ENCODE measurements around the gene COL4A4.

Gene COL4A4

DNA sequence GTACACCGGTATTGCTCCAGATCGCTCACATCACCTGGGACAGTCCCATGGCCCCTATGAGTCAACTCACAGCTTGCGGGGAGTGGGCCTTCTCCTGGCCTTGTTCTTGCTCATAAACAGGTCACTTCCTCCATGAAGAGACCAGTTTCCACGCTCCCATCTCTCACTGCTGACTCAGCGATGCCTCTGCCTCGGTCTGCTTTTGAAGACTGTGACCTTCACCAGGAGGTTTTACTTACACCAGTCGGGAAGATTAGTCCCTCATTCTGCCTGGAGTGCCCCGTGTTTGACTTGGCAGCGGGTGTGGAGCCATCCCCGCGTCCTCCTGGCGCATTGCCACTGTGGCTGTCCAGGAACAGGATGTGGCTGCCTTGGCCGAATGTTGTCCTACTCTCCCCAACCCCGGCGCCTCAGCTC lies 168.4 kb downstream of the COL4A4 start:
- Histone ChIP-seq H3K9me3 (peaks cover 15% of the 10 kb centered on the region; the same call in 1 of the 2 replicates), H3K9ac (no peak overlapping the region; the same call in 1 of the 2 replicates), H4K20me1 (no peaks in the 10 kb centered on the region), H3K4me3 (no peak overlapping the region; the same call in 1 of the 2 replicates), H3K27ac (peak overlapping the region; percentile 53; the same call in 1 of the 2 replicates), H3K4me1 (peaks cover 27% of the 10 kb centered on the region), H3K27me3 (no peaks in the 10 kb centered on the region), H3K36me3 (peaks cover 28% of the 10 kb centered on the region), H3K4me2 (peak overlapping the region; percentile 76)
- no peak for TF ChIP-seq Cebpa-rat (IDR thresholded peaks at IDR 0.05)

DNA sequence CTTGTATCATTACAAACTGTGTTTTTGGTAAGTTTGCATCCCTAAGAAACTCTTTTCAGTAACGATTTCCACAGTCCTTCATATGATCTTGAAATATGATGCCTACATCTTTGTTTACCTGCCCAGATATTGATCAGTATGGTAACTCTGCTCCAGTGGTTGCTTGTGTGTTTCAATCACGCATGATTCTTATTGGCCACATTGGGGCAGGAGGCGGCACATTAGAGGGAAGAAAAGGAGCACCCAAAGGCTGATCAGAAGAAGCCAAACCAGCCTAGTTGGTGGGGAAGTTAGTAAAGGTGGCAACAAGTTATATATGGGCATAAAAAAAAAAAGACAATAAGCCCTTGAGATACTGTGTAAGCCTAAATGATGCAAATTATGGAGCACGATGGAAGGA lies 169.2 kb downstream of the COL4A4 start:
- H3K4me1 ChIP-seq, result peaks cover 27% of the 10 kb centered on the region
- peak overlapping the region; percentile 19; the same call in 1 of the 2 replicates for H3K27ac ChIP-seq
- H4K20me1 ChIP-seq, result no peaks in the 10 kb centered on the region
- H3K4me2 ChIP-seq, result peak overlapping the region; percentile 76
- peaks cover 28% of the 10 kb centered on the region for H3K36me3 ChIP-seq
- TF ChIP-seq Cebpa-rat (IDR thresholded peaks at IDR 0.05), result no peak
- no peaks in the 10 kb centered on the region for H3K27me3 ChIP-seq
- H3K4me3 ChIP-seq, result no peak overlapping the region
- peaks cover 13% of the 10 kb centered on the region; the same call in 1 of the 2 replicates for H3K9me3 ChIP-seq
- no peak overlapping the region for H3K9ac ChIP-seq

DNA sequence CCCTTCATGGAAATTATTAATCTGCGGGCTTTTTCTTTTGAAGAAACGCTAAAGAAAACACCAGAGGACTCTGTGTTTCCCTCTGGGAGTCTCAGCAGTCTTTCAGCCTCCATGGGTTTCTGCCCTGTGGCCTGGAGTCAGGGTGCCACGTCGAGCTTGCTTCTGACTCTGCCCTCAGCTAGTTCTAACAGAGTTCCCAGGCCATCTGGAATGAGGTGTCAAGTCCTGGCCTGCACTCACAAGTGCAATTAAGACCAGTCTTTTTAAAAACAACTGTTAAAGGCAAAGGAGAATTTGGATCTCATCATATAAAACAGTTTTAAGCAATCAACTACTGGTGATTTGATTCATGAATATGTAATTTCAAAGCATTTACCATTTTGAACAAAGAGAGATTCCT lies 170.8 kb downstream of the COL4A4 start:
- Histone ChIP-seq H3K27me3 (no peaks in the 10 kb centered on the region), H3K27ac (no peak overlapping the region), H3K4me2 (no peak overlapping the region), H3K9ac (no peak overlapping the region), H3K36me3 (peaks cover 21% of the 10 kb centered on the region), H3K4me1 (peaks cover 27% of the 10 kb centered on the region), H3K4me3 (no peak overlapping the region), H3K9me3 (peaks cover 9% of the 10 kb centered on the region; the same call in 1 of the 2 replicates), H4K20me1 (no peaks in the 10 kb centered on the region)
- TF ChIP-seq Cebpa-rat (IDR thresholded peaks at IDR 0.05), result no peak

DNA sequence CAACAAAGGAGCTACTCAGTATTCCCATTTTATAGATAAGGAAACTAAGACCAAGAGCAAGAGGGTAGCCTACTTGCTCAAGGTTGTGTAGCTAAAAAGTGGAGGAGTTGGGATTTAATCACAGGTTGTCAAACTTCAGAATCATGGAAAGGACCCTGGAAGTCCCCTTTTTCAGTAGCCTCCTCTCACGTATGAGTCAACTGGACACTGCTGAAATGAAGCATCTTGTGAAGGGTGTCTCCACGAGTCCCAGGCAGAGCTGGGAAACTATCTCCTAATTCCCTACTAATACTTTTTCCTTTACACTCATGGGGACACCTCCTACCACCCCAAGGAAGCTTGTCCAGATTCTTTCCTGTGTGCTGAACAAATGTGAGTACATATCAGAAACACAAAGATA lies 172.3 kb downstream of the COL4A4 start:
- Histone ChIP-seq H3K4me1 (peaks cover 27% of the 10 kb centered on the region), H3K4me2 (no peak overlapping the region), H3K4me3 (no peak overlapping the region), H3K9ac (no peak overlapping the region), H4K20me1 (no peaks in the 10 kb centered on the region), H3K27ac (no peak overlapping the region), H3K9me3 (peaks cover 9% of the 10 kb centered on the region; the same call in 1 of the 2 replicates), H3K27me3 (no peaks in the 10 kb centered on the region), H3K36me3 (peaks cover 17% of the 10 kb centered on the region)
- TF ChIP-seq Cebpa-rat (IDR thresholded peaks at IDR 0.05), result no peak

DNA sequence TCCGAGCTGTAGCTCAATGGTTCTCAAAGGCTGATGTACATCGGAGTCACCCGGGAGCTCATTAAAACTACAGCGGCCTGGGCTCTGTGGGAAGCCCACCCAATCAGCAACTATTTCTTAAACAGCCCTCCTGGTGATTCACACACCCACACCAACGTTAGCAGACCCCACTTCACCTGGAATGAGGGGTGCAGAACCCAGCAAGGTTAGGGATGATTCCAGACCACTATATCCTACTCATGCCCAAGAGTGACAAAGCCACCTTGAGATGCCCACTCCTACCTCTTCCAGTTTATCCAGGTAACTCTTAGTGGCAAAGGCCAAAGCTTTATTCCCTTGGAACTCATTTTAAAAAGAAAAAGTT lies 178.4 kb downstream of the COL4A4 start:
- Histone ChIP-seq H3K4me1 (peaks cover 30% of the 10 kb centered on the region), H3K9me3 (no peaks in the 10 kb centered on the region), H3K4me3 (no peak overlapping the region), H3K9ac (no peak overlapping the region), H4K20me1 (no peaks in the 10 kb centered on the region), H3K36me3 (no peaks in the 10 kb centered on the region), H3K27ac (no peak overlapping the region), H3K4me2 (no peak overlapping the region), H3K27me3 (no peaks in the 10 kb centered on the region)
- TF ChIP-seq Cebpa-rat (IDR thresholded peaks at IDR 0.05), result no peak

DNA sequence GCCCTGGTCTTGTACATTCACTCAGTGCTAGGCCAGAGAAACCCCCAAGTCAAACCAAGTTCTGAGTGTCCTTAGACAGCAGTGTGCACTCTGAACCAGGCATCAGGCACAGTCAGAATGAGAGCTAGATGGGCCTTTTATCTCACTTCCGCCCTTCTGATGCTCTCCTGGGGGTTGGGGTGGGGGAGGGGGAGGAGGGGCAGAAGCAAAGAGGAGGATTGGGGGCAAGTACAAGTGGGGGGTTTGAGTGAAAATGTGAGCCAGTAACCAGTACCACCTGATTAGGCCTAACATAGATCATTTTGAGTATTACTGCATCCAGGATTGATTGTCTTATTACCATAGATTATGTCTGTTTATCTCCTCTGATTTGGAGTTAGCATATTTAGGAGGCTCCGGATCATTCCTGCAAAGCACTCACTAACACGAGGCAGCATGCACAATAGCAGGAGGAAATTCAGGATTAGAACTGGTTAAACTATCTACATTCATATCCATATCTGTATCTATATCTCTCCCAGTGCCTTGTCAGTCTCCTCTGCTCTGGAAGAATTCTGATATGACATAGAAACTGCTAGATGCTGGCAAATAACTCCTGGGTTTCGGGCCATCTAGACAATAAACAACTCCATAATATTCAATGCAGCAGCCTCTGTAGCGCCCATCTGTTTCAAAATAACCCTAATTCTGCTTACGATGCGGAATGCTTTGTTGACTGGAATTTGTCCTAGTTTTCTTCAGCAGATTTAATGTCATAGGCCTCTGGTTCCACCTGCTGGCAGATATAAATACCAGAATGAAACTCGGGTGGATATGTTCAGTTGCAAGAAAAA lies 179.0 kb downstream of the COL4A4 start:
- H3K27ac ChIP-seq, result peak overlapping the region; percentile 28; the same call in 1 of the 2 replicates
- no peak overlapping the region for H3K9ac ChIP-seq
- H3K27me3 ChIP-seq, result no peaks in the 10 kb centered on the region
- no peaks in the 10 kb centered on the region for H4K20me1 ChIP-seq
- no peak for TF ChIP-seq Cebpa-rat (IDR thresholded peaks at IDR 0.05)
- no peaks in the 10 kb centered on the region for H3K36me3 ChIP-seq
- peaks cover 30% of the 10 kb centered on the region for H3K4me1 ChIP-seq
- H3K4me2 ChIP-seq, result peak overlapping the region; percentile 63
- no peak overlapping the region for H3K4me3 ChIP-seq
- H3K9me3 ChIP-seq, result no peaks in the 10 kb centered on the region

- Histone ChIP-seq H3K27me3 (no peaks in the 10 kb centered on the region), H3K27ac (peak overlapping the region; percentile 28; the same call in 1 of the 2 replicates), H3K4me2 (peak overlapping the region; percentile 63), H4K20me1 (no peaks in the 10 kb centered on the region), H3K4me1 (peaks cover 30% of the 10 kb centered on the region), H3K9me3 (no peaks in the 10 kb centered on the region), H3K4me3 (no peak overlapping the region), H3K9ac (no peak overlapping the region), H3K36me3 (no peaks in the 10 kb centered on the region)
- no peak for TF ChIP-seq Cebpa-rat (IDR thresholded peaks at IDR 0.05)
These were observed 179.9 kb downstream of the COL4A4 start for GRCh38 chr2:226983895-226984749.

- no peak overlapping the region for H3K4me3 ChIP-seq
- no peak overlapping the region for H3K4me2 ChIP-seq
- peaks cover 48% of the 10 kb centered on the region for H3K4me1 ChIP-seq
These were observed 182.1 kb downstream of the COL4A4 start for GRCh38 chr2:226981791-226982326.

DNA sequence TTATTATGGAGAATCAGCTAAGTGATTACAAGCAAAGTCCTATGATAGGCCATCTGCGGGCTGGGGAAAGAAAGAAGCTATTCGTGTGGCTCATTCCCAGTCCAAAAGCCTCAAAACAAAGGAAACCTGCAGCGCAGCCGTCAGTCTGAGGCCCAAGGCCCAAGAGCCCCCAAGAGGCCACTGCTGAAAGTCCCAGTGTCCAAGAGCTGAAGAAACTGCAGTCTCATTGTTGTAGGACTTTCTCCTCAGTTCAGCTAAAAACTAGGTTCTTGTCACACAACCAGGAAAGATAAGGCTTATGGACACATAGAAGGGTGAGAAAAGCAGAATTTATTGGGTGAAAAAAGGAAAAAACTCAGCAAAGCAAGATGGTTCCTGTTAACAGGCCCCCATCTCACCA lies 185.0 kb downstream of the COL4A4 start:
- Histone ChIP-seq H3K27me3 (no peaks in the 10 kb centered on the region), H4K20me1 (no peaks in the 10 kb centered on the region), H3K36me3 (no peaks in the 10 kb centered on the region), H3K4me3 (no peak overlapping the region), H3K4me2 (no peak overlapping the region), H3K9ac (no peak overlapping the region), H3K9me3 (no peaks in the 10 kb centered on the region), H3K4me1 (peaks cover 33% of the 10 kb centered on the region), H3K27ac (no peak overlapping the region)
- no peak for TF ChIP-seq Cebpa-rat (IDR thresholded peaks at IDR 0.05)

More at GRCh38 chr2:226981791-226982326, 182.1 kb downstream of the COL4A4 start:
- H3K9me3 ChIP-seq, result no peaks in the 10 kb centered on the region
- TF ChIP-seq Cebpa-rat (IDR thresholded peaks at IDR 0.05), result no peak
- H3K27ac ChIP-seq, result no peak overlapping the region
- H3K36me3 ChIP-seq, result no peaks in the 10 kb centered on the region
- H3K27me3 ChIP-seq, result no peaks in the 10 kb centered on the region
- H4K20me1 ChIP-seq, result no peaks in the 10 kb centered on the region
- no peak overlapping the region for H3K9ac ChIP-seq

Measured in BLaER1 (cell line).